Stimulated activated effector memory CD8-positive, alpha-beta T cell treated with anti-CD3 and anti-CD28 coated beads, Interleukin-12 subunit alpha, Interleukin-12 subunit beta, amount 100 ng/mL, for 72 hours (primary cell): ENCODE data around the gene SMAD7.
A peak's percentile ranks its signal among the peaks of the same experiment; 100 is the strongest.

Experiments used
- ATAC-seq: fragments of 150-1000 bp; cut with Tn5 transposase; 2 replicates; pipeline ENCODE4 v1.10.0; 2021
- DNase-seq, 2 donors: peaks; one replicate each; pipeline ENCODE4 v3.0.0; 2021 to 2022; ENCODE audit warnings: low spot score in 2 of 2
- H3K27ac Mint-ChIP-seq: one replicate; pipeline ENCODE4 v1.8.0; 2022; ENCODE audit warnings: mild to moderate bottlenecking, mixed read lengths
- H3K36me3 Mint-ChIP-seq: one replicate; pipeline ENCODE4 v1.8.0; 2022; ENCODE audit warnings: mild to moderate bottlenecking, mixed read lengths
- H3K4me1 Mint-ChIP-seq: one replicate; pipeline ENCODE4 v1.8.0; 2022; ENCODE audit warnings: mixed read lengths
- H3K4me3 Mint-ChIP-seq: one replicate; pipeline ENCODE4 v1.8.0; 2022; ENCODE audit warnings: mild to moderate bottlenecking, mixed read lengths
- H3K9me3 Mint-ChIP-seq: one replicate; pipeline ENCODE4 v1.8.0; 2022; ENCODE audit warnings: mixed read lengths

The SMAD7 gene

GRCh38 chr18:48897531-48897930 lies 53.2 kb downstream of the SMAD7 start:
- no peak overlapping the region for H3K27ac Mint-ChIP-seq
- DNase-seq (no peak), ATAC-seq (no peak)
- H3K4me1 Mint-ChIP-seq: peaks cover 39% of the 10 kb centered on the region
- H3K9me3 Mint-ChIP-seq: no peaks in the 10 kb centered on the region
- no peaks in the 10 kb centered on the region for H3K36me3 Mint-ChIP-seq
- no peak overlapping the region for H3K4me3 Mint-ChIP-seq

GRCh38 chr18:48896875-48897511 lies 53.8 kb downstream of the SMAD7 start:
- peak overlapping the region; percentile 33 for H3K27ac Mint-ChIP-seq
- no peaks in the 10 kb centered on the region for H3K36me3 Mint-ChIP-seq
- no peaks in the 10 kb centered on the region for H3K9me3 Mint-ChIP-seq
- no peak overlapping the region for H3K4me3 Mint-ChIP-seq
- ATAC-seq: peak; percentile 96
- H3K4me1 Mint-ChIP-seq: peaks cover 39% of the 10 kb centered on the region
- DNase-seq: peak in 1 of 2 donors; percentile 37

- Mint-ChIP-seq H3K9me3 (no peaks in the 10 kb centered on the region), H3K4me1 (peaks cover 36% of the 10 kb centered on the region), H3K27ac (peak overlapping the region; percentile 33), H3K36me3 (no peaks in the 10 kb centered on the region), H3K4me3 (no peak overlapping the region)
- ATAC-seq: no peak
- no peak for DNase-seq
Measured at GRCh38 chr18:48896326-48896874, 54.4 kb downstream of the SMAD7 start.

- H3K27ac Mint-ChIP-seq: no peak overlapping the region
- peaks cover 28% of the 10 kb centered on the region for H3K4me1 Mint-ChIP-seq
- H3K36me3 Mint-ChIP-seq: no peaks in the 10 kb centered on the region
- no peaks in the 10 kb centered on the region for H3K9me3 Mint-ChIP-seq
- H3K4me3 Mint-ChIP-seq: no peak overlapping the region
- ATAC-seq: no peak
- DNase-seq: no peak
Measured at GRCh38 chr18:48894799-48895346, 55.9 kb downstream of the SMAD7 start.

GRCh38 chr18:48893608-48894600 lies 56.9 kb downstream of the SMAD7 start:
- no peak overlapping the region for H3K4me3 Mint-ChIP-seq
- ATAC-seq: no peak
- DNase-seq: no peak
- H3K27ac Mint-ChIP-seq: peak overlapping the region; percentile 76
- peaks cover 27% of the 10 kb centered on the region for H3K4me1 Mint-ChIP-seq
- no peaks in the 10 kb centered on the region for H3K9me3 Mint-ChIP-seq
- no peaks in the 10 kb centered on the region for H3K36me3 Mint-ChIP-seq

- H3K4me3 Mint-ChIP-seq: no peak overlapping the region
- H3K4me1 Mint-ChIP-seq: peaks cover 27% of the 10 kb centered on the region
- no peaks in the 10 kb centered on the region for H3K9me3 Mint-ChIP-seq
- ATAC-seq (no peak), DNase-seq (no peak)
- no peaks in the 10 kb centered on the region for H3K36me3 Mint-ChIP-seq
- peak overlapping the region; percentile 76 for H3K27ac Mint-ChIP-seq
Measured at GRCh38 chr18:48893061-48893607, 57.6 kb downstream of the SMAD7 start.

GRCh38 chr18:48892146-48892855 lies 58.5 kb downstream of the SMAD7 start:
- DNase-seq (no peak), ATAC-seq (no peak)
- Mint-ChIP-seq H3K4me1 (peaks cover 28% of the 10 kb centered on the region), H3K9me3 (no peaks in the 10 kb centered on the region), H3K4me3 (no peak overlapping the region), H3K27ac (peak overlapping the region; percentile 63), H3K36me3 (no peaks in the 10 kb centered on the region)

GRCh38 chr18:48891721-48892120 lies 59.0 kb downstream of the SMAD7 start:
- no peak overlapping the region for H3K4me3 Mint-ChIP-seq
- DNase-seq (no peak), ATAC-seq (no peak)
- no peaks in the 10 kb centered on the region for H3K36me3 Mint-ChIP-seq
- peak overlapping the region; percentile 63 for H3K27ac Mint-ChIP-seq
- H3K4me1 Mint-ChIP-seq: peaks cover 28% of the 10 kb centered on the region
- H3K9me3 Mint-ChIP-seq: no peaks in the 10 kb centered on the region

GRCh38 chr18:48889981-48890762 lies 60.6 kb downstream of the SMAD7 start:
- H3K4me1 Mint-ChIP-seq: peaks cover 34% of the 10 kb centered on the region
- peak overlapping the region; percentile 90 for H3K27ac Mint-ChIP-seq
- no peak for DNase-seq

GRCh38 chr18:48889115-48889941 lies 61.4 kb downstream of the SMAD7 start:
- Mint-ChIP-seq H3K4me3 (no peak overlapping the region), H3K9me3 (no peaks in the 10 kb centered on the region), H3K27ac (peak overlapping the region; percentile 90), H3K4me1 (peaks cover 42% of the 10 kb centered on the region), H3K36me3 (no peaks in the 10 kb centered on the region)
- ATAC-seq (no peak), DNase-seq (no peak)

More at GRCh38 chr18:48889981-48890762, 60.6 kb downstream of the SMAD7 start:
- Mint-ChIP-seq H3K4me3 (no peak overlapping the region), H3K36me3 (no peaks in the 10 kb centered on the region), H3K9me3 (no peaks in the 10 kb centered on the region)
- ATAC-seq: no peak

- Mint-ChIP-seq H3K4me1 (peaks cover 43% of the 10 kb centered on the region), H3K27ac (peak overlapping the region; percentile 26), H3K36me3 (no peaks in the 10 kb centered on the region), H3K4me3 (no peak overlapping the region), H3K9me3 (no peaks in the 10 kb centered on the region)
- no peak for ATAC-seq
- no peak for DNase-seq
Measured at GRCh38 chr18:48888773-48889080, 62.0 kb downstream of the SMAD7 start.

GRCh38 chr18:48887905-48888772 lies 62.6 kb downstream of the SMAD7 start:
- ATAC-seq: no peak
- Mint-ChIP-seq H3K4me3 (no peak overlapping the region), H3K9me3 (no peaks in the 10 kb centered on the region), H3K27ac (peak overlapping the region; percentile 26), H3K36me3 (no peaks in the 10 kb centered on the region), H3K4me1 (peaks cover 37% of the 10 kb centered on the region)
- DNase-seq: no peak
